HG03460 (cell line): ENCODE data around the gene TENM4.

Experiments used
- ATAC-seq: cut with Tn5 transposase; IDR thresholded peaks from one replicate; pipeline ENCODE4 v1.9.1; 2021; ENCODE audit not compliant: unreplicated experiment

Gene TENM4

DNA sequence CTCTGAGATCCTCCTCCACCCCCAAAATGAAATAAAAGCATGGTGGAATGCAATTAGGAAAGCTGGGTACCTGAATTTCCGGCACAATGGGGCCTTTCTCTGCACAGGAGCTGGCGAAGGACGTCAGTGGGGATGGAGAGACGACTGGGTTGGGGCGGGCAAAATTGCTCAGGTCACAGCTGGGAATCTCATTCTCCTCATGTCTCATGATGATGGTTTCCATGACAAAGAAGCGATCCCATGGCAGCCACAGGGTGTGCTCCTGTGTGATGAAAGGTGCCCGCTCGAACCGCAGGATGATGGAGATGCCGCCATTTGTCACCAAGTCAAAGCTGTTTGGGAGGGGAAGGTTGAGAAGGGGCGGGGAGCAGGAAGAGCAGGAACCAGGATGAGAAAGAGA, 708.6 kb downstream of the TENM4 start:
- no peak for ATAC-seq

DNA sequence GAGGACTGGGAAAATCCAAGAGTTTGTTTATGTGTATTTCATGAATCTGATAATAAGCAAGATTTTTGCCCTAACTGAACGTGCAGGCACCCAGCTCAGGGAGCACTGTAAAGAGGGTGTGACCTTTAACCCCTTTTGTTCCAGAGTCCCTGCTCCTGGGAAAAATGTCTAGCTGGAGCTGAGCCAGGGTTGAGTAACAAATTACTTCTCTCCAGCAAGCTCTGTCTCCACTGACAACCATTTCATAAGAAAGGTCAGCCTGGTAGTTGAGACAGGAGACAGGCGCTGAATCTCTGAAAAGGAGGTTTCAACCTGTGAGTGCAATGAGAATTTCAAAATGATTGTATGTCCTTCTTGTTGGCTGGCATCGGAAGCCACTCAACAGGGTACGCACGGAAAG, 709.8 kb downstream of the TENM4 start:
- ATAC-seq = no peak

DNA sequence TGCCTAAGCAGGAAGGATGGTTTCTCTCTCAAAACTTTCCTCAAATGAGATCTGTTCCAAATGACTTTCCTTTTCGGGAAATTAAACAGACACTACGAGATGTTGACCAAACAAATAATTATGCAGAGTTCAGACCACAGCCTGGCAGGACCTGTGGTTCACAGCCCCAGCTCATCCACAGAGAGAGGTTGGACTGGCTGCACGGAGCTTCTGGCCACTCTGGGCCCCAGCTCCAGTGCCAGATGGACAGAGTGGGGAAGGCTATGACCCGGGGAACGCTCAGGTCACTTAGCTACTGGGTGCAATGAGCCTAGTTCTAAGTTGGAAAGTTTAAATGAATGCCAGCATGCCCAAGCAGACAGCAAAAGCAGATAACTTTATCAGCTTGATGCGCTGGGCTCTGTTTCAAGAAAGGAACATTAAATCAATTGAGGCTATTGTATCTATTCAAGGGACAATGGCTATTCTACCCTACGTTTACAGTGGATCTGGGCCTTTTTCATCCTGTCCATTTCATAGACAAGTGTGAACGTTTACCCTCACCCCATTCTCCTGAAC, 710.5 kb downstream of the TENM4 start:
- no peak for ATAC-seq

DNA sequence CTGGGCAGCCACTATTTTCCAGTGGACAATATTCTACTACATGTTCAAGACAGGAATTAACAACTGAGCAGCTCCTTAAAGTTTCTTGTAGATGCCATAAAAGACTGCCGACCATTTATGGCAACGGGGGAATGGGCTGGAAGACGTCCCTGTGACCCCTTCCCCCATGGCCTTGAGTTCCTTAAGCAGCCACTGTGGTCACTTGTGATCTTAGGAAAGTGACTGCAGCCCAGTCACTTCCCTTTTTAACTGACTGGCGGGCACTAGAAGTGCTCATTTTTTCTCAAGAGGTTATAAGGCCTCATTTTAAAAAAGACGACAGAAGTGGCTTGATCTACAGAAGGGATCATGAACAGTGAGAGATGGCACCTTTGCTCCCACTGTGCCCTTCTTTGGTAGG, 713.0 kb downstream of the TENM4 start:
- ATAC-seq = no peak

DNA sequence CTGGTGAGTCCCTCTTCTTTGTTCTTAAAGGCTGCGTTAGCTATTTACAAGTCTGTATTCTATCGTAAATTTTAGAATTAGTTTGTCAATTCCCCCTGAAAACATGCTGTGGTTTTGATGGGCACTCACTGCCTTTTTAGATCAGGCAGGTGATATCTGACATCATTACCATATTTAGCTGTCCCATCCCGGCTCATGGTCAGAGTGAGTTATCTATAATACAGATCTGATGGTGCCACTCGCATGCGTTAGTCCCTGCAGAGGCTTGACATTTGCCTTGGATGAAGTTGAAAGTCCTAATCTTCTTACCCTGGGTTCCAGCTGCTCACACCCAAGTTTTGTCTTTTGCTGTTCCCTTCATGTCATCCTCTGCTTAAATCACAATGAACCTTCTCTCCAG, 715.6 kb downstream of the TENM4 start:
- ATAC-seq = no peak

DNA sequence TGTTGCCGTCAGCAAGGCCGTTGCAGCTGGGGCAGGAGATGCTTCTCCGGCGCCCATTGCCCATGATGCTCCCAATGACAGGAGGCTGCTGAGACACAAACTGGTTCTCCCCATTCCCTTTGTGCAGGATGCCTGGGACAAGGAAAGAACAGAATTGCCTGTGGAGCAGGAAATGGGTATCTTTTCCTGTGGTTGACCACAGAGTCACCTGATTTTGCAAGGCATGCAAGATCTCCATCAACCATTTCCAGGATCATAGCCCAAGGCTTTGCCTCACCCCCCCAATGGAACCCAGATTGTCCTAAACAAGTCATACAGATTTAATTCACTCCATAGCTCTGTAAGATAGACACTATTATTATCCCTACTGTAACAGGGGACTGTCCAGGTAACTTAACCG, 718.0 kb downstream of the TENM4 start:
- no peak for ATAC-seq

DNA sequence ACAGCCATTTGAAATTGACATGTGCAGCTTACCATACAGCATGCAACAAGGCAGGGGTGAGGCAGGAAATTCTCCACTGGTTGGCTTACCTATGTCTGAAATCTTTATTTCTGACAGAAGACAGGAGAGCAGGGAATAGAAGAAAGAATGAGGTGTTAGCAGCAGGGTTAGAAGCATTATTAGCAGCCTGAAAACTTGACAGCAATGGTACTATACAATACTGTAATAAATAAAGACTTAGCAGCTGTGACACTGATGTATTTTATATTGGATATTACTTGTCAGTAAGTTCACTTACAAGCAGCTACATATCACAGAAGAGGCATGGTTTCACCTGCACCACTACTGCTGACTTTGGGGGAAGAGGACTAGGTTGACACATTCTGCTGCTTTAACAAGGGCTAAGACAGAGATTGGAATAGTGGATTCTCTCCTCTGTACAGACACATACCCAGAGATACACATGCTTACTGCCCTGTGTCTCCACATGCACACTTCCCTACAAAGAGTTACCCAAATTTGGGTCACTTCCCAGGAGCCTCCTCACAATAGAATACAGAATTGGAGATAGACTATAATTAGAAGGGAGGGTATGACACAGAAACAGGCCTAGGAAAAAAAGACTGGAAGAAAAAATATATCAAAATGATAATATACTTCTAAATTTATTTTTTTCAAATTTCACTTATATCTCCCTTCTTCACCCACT, 720.4 kb downstream of the TENM4 start:
- no peak for ATAC-seq

DNA sequence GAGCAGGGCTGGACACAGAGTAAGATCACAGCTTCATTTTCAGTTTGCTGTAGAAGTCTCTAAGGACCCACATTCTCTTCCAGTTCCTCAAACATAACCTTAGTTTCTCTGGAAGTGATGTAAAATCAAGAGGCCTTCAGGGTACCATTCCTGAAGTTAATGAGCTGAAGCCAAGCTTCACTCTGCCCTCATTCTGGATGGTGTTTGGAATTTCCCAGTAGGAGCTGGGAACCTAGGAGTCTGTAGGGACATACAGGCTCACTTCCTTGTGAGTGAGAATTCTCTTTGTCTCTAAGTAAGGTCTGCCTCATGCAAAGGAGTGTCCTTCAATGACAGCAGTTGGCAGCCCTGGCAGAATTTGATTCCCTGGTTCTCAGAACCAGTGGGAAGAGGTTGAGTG, 723.8 kb downstream of the TENM4 start:
- ATAC-seq = no peak

DNA sequence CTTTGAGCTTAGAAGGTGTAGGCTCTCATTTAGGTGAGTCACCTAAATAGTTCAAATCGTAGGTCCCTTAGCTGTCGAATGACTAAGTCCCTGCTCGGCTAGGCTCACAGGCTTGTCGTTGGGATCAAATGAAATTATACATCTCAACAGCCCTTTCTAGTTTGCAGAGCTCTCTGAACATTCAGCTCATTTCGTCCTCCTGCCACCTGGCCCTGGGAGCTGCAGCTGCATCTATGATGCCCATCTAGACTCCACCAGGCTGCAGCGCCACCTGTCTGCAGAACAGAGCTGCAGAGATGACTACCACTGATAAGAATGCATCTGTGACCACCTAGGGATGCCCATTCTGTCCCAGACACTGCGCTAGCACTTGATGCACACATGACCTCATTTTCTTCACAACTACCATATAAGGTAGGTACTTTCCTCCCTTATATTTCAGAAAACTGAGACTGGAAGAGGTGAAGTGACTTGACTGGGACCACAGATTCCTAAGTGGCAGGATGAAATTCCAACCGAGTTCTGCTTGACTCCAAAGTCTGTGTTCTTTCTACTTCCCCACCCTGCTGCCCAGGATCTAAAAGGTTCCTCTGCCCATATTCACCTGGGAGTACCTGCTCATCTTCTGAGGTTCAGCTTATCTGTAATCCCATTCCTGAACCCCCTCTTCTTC, 725.1 kb downstream of the TENM4 start:
- peak; percentile 54 for ATAC-seq

DNA sequence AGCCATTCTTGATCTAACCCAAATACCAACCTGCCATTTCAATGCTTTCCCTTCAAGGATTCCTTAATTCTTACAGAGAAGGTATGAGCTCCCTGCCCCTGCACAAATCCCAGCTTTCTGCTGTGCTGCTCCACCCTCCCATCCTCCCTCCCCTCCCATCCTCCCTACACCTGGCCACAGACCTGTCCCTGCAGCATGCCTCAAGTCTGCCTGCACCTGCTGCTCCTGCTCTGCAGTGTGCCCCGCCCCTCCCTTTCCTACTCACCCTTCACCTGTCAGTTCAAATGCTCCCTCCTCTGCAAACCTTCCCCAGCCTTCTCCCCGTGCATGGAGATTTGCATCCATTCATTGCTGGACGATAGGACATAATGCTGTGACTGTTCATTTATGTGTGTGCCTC, 726.3 kb downstream of the TENM4 start:
- no peak for ATAC-seq

DNA sequence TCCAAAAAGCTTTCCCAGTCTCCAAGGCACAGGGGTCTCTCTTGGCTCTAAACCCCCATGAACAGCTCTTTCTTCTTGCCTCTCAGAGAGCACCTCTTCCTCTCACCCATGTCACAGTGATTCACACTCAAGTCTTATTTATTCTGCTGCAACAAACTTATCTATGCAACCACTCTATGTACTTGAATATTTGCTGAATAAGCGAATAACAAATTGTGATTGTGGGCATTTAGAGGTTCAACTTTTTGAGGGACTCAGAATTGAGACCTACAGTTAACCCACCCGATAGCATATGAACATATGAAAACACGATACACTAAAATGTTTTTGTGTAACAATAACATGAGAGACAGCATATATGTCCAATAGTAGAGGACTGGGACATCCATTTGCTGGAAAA, 729.1 kb downstream of the TENM4 start:
- no peak for ATAC-seq

DNA sequence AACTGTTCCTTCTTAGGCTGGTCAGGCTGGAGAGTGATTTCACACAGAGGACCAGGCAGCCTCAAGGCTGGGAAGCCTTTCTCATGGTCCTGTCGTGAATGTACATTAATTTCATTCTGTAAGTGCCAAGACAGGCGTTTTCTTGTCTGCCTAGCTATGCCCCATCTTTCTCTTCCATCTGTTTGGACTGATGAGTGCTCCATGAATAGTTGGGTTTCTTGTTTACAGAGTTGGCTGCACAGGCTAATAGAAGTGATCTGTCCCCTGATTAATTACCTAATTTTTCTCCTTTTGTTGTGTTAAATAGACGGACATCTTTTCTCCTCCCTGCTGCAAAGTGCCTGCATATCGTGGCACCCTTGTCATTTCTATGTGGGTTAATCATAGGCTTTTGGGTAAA, 730.4 kb downstream of the TENM4 start:
- ATAC-seq = no peak

DNA sequence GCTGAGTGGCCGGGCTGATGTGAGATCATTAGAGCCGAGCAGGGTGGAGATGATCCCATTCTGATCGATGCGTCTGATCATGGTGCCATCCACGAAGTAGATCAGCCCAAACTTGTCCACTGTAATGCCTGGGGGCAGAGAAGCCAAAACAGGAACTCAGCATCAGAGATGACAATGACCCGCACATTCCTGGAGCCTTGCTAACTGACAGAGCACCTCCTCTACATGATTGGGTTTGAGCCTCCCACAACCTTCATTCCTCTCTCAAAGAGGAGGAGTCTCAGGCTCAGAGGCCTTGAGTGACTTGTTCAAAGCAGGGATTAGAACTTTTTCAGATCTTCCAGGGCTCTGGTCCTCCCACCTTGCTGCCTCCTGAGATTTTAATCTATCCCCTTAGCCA, 732.4 kb downstream of the TENM4 start:
- no peak for ATAC-seq

DNA sequence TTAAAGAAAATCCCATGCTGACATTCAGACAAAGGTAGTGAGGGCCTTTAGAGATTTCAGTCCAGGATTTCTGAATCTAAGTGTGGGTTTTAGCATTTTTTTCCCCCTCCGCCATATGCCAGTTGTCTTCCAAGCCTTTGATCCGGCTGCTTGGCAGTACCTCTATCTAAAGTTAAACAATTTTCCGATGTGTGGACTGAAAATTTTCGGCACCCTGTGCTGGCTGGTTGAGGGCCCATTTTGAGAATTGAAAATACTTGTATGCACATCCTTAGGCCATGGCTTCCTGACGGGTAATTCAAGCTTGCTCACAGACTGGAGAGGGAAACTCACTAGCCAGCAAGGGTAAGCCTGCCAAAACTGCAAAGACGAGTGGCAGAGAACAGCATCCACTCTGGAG, 734.3 kb downstream of the TENM4 start:
- no peak for ATAC-seq

DNA sequence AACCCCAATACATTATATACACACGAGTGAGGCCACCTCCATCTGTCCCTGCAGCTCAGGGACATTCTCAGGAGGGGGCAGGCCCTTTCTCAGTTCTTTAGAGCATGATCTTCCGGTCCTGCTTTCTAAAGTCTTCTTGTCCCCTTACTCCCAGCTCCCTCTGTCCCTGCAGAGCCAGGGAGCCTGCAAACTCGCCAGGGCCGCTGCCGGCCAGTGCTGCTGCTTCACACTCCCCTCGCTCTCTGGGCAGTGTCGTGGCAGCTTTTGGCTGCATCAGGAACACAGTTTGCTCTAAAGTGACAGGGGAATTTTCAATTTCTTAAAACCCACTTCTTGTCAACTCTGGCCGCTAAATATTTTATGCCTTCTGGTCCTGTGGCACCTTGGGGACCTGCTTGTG, 736.0 kb downstream of the TENM4 start:
- no peak for ATAC-seq

DNA sequence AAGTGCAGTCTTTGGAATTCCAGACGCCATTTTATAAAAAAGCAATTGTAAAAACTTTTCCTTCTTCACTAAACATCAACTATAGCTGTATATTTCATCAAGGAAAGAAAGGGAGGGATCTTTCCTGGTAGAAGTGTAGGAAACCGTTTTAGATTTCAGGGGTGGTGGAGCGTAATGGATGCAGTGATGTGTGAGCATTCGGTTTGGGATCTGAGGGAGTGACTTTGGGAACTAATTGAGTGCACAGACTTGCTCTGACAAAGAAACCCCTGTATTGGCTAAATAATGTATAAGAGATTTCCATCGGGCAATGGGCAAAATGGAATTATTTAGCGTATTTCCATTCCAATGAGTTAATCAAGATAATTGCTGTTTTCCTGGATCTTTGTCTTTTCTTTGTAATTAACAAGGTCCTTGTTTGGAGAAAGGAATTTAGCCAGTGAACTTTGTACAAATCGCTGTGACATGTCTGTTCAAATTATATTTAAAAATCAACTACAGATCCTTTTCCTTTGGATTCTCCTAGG, 741.2 kb downstream of the TENM4 start:
- no peak for ATAC-seq

DNA sequence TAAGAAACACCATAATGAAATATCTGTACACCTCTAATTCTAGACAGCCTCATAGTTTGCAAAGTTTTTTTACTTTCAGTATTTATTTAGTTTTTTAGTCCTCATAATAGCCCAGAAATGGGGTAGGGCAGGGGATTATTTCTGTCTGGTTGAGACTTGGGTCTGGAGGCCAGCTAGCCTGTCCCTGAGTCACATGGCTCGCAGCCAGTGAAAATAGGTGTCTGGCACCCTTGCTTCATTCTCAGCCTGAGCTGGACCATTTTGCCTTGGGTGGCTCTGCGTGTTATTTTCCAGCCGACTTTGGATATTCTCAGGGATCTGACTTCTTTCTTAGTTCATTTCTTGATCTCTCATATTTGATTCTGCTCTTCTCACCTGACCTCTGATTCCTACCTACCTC, 742.2 kb downstream of the TENM4 start:
- ATAC-seq = no peak

DNA sequence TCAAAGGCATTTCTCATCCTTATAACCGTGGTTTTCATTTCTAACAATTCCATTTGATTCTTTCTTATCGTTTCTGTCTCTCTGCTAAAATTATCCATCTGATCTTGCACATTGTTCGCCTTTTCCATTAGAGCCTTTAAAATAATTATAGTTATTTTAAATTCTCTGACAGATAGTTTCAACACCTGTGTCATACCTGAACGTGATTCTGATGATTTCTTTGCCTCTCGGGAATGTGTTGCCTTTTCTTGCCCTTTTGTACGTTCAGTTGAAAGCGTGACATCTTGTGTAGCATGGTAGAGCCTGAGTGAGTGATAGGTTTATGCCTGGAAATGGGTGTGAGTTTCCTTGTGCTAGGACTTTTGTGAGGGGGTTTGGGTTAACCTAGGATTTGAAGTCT, 744.7 kb downstream of the TENM4 start:
- ATAC-seq = no peak

DNA sequence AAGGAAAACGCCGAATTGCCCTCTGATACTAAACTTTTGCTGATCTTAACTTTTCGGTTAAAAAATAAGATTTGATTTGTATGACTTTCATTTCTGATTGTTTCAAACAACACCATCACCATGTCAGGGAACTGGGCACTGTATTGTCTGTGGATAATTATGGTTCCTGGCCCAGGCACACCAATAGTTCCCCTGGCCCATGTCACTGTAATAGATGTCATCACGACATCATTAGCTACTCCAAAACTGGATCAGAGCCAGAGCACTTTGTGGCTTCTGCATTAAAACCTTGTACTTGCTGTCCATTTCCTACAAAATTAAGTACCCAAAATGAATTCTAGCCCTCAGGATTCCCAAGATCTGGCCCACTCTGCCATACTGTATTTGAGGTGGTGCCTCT, 746.7 kb downstream of the TENM4 start:
- no peak for ATAC-seq

DNA sequence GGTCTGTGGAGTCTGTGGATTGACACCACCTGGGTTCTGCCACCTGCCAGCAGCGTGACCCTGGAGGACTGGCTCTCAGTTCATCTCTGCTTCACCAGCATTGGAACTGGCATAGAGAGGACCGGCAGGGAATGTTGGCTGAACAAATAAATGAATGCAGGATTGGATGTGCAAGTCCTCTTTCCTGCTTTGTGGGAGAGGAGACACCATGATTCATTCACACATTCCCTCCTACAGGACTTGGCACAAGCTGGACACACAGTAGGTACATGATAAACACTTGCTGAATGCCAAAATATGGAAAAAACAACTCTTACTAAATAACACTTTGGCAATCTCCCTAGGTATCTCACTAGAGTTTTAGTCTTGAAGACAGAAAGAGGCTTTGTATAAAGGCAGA, 749.6 kb downstream of the TENM4 start:
- no peak for ATAC-seq

DNA sequence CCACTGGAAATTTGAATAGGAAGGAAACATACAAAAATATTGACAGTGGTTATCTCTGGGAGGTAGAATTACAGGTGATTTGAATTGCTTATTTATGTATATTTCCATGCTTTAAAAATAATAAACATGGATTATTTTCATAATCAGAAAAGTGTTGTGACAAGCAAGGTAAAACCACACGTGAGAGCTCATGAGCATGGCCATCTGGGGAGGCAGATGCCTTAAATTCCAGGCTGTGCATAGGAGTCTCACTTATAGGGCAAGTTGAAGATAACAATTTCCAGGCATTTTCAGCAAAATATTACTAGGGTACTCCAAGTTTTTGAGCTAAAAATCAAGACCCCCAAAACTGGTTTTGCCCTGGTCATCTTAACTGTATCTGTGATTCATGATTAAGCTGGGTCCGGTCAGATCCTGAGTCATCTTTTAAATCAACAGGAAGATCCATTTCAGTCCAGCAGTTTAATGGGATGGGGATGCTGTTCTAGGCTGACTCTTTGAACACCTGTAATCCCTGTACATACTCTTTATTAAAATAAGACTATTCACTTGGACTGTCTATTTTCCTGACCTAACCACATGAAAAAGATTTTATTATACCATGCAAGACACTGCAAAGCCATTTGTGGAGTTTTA, 750.4 kb downstream of the TENM4 start:
- ATAC-seq = no peak

DNA sequence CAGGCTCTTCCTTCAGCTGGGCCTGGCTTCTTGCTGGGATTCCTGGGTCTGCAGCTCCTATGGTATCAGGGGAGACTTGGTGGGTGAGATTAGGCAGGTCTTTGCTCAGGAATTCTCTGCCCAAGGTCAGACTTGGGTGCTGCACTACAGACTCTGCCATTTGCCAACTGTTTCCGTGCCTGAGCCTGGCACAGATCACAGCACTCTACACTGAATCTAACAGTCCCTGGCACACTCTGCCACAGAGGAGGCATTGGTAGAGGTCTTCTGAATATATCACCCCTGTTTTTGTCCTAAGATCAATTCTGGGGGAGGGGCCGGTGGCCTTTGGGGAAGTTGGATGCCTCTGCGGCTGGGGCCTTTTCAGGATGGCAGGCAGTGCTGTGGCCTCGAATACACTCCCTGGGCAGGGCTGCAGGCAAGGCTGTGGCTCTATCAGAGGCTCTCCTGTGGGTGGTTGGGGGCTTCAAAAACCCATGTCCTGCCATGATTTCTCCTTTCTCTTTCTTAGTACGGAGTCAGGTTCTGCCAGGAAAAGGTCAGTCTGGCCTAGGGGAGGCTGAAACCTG, 751.2 kb downstream of the TENM4 start:
- ATAC-seq = no peak
